K562 (cell line): ENCODE measurements around the gene KMO. TPM values are rescaled to one million over a fixed set of nuclear protein-coding genes. Genes with fewer than 3 reads are reported as not detected.

Source experiments
- ATAC-seq: fragments of 200-7000 bp; cut with Tn5 transposase; 3 replicates; pipeline ENCODE4 v1.9.1; 2020; ENCODE audit warnings: moderate library complexity
- BruUV-seq: library from RNA; stranded (reverse); fragments of 400-500 nt; replicated peaks from 2 replicates; lab custom pipeline; 2021; lab: Mats Ljungman, UMichigan
- CTCF ChIA-PET: fragments of 300-600 bp; formaldehyde crosslinking; extraction: SDS; loops from one replicate; lab custom pipeline; 2021; ENCODE audit warnings: low intra/inter-chr PET ratio; lab: Yijun Ruan, JAX
- POLR2A ChIA-PET: fragments of 300-600, 350-650 bp; sonication (Branson Sonifier 250); formaldehyde crosslinking; extraction: SDS; loops from one replicate; lab custom pipeline; 2021; ENCODE audit warnings: antibody characterized with exemption, inconsistent platforms; lab: Yijun Ruan, JAX
- DNase-seq, 4 experiments: peaks; one replicate each; pipeline versions ENCODE4 v3.0.0 to v3.0.0-alpha.2; 2011 to 2018; ENCODE audit warnings: low spot score in 3 of 4, mixed read lengths in 3 of 4; ENCODE audit errors: extremely low read depth in 1 of 4
- FAIRE-seq: peaks from 2 replicates; lab custom pipeline; 2011; peaks lifted over from hg19 to GRCh38; lab: Jason Lieb, UNC
- H2AFZ ChIP-seq: 2 replicates; pipeline ENCODE4 v1.6.0; 2011; ENCODE audit warnings: low read depth, low read length, control low read depth, inconsistent platforms
- H3K27ac ChIP-seq: fragments of 200-600 bp; 3 replicates; pipeline ENCODE4 v1.8.0; 2011; ENCODE audit warnings: low read depth, mild to moderate bottlenecking, control low read depth, inconsistent platforms, low read length, moderate library complexity, mixed read lengths; ENCODE audit errors: extremely low read depth
- H3K27me3 ChIP-seq, 2 experiments: fragments of 300-600 bp in 1 of 2; 2 replicates in 1 of 2; 3 replicates in 1 of 2; pipeline versions ENCODE4 v1.6.0 to v1.8.0; 2011; ENCODE audit warnings: inconsistent platforms in 2 of 2, low read length in 2 of 2, mild to moderate bottlenecking in 1 of 2, mixed read lengths in 1 of 2, moderate library complexity in 1 of 2; ENCODE audit not compliant: control insufficient read depth in 2 of 2, insufficient read depth in 2 of 2
- H3K36me3 ChIP-seq: fragments of 300-600 bp; 3 replicates; pipeline ENCODE4 v1.8.0; 2011; ENCODE audit warnings: mild to moderate bottlenecking, low read length, inconsistent platforms; ENCODE audit not compliant: control insufficient read depth, insufficient read depth
- H3K4me1 ChIP-seq, 2 experiments: fragments of 200-600 bp in 1 of 2; replicated peaks in 1 of 2; 2 replicates in 1 of 2; 3 replicates in 1 of 2; pipeline versions ENCODE4 v1.5.1 to v1.8.0; 2011; ENCODE audit warnings: inconsistent platforms in 2 of 2, low read length in 2 of 2, mild to moderate bottlenecking in 1 of 2, mixed read lengths in 1 of 2, moderate library complexity in 1 of 2; ENCODE audit not compliant: control insufficient read depth in 2 of 2, insufficient read depth in 2 of 2
- H3K4me2 ChIP-seq: 2 replicates; pipeline ENCODE4 v1.6.1; 2011; ENCODE audit warnings: low read length, control low read depth, inconsistent platforms, mixed read lengths; ENCODE audit not compliant: insufficient read depth
- H3K4me3 ChIP-seq: fragments of 200-600 bp; sonication (generic), shearing (Covaris generic); 2 replicates; pipeline ENCODE4 v1.5.1; 2016; ENCODE audit warnings: control low read depth, inconsistent platforms
- H3K79me2 ChIP-seq: fragments of 200-600 bp; 3 replicates; pipeline ENCODE4 v1.8.0; 2011; ENCODE audit warnings: low read length, inconsistent platforms; ENCODE audit not compliant: control insufficient read depth, insufficient read depth
- H3K9ac ChIP-seq, 2 experiments: 2 replicates each; pipeline versions ENCODE4 v1.6.0 to v1.6.1; 2011; ENCODE audit warnings: low read depth in 2 of 2, low read length in 2 of 2, control low read depth in 1 of 2, inconsistent platforms in 1 of 2, mild to moderate bottlenecking in 1 of 2, mixed read lengths in 1 of 2; ENCODE audit not compliant: insufficient read depth in 1 of 2
- H3K9me1 ChIP-seq: one replicate; pipeline ENCODE4 v1.6.0; 2011; ENCODE audit warnings: inconsistent platforms, mild to moderate bottlenecking, low read length, moderate library complexity; ENCODE audit not compliant: control insufficient read depth, insufficient read depth
- H3K9me3 ChIP-seq: replicated peaks from 2 replicates; pipeline ENCODE4 v1.5.1; 2011; ENCODE audit warnings: low read depth, low read length, inconsistent platforms; ENCODE audit not compliant: control insufficient read depth, insufficient read depth
- H4K20me1 ChIP-seq: replicated peaks from 2 replicates; pipeline ENCODE4 v1.6.1; 2011; ENCODE audit warnings: low read length, inconsistent platforms, mixed read lengths; ENCODE audit not compliant: control insufficient read depth, insufficient read depth
- CBX8 ChIP-seq: fragments of 200-600 bp; sonication (generic); IDR thresholded peaks from 2 replicates; pipeline ENCODE4 v1.6.1; 2012; ENCODE audit warnings: borderline replicate concordance, mixed run types, low read depth, mild to moderate bottlenecking, moderate library complexity, mixed read lengths, low read length, control low read depth, inconsistent platforms; ENCODE audit not compliant: poor library complexity, severe bottlenecking; ENCODE audit errors: extremely low read depth
- EP300 ChIP-seq: IDR thresholded peaks from 2 replicates; pipeline ENCODE4 v1.6.1; 2012; ENCODE audit warnings: low read length, improper control_type of control experiment
- GABPB2 ChIP-seq: fragments of 250-450 bp; sonication (Bioruptor Pico); conservative IDR thresholded peaks from 2 replicates; pipeline ENCODE4 v1.5.1; 2021; ENCODE audit warnings: mild to moderate bottlenecking
- HDAC6 ChIP-seq: IDR thresholded peaks from 2 replicates; pipeline ENCODE4 v1.6.1; 2012; ENCODE audit warnings: low read depth, mild to moderate bottlenecking, control low read depth, inconsistent platforms, low read length, moderate library complexity
- HLTF ChIP-seq: fragments of 450-650 bp; IDR thresholded peaks from 2 replicates; pipeline ENCODE4 v1.6.1; 2016
- NR1H2 ChIP-seq: sonication (generic); formaldehyde crosslinking; IDR thresholded peaks from 2 replicates; pipeline ENCODE4 v1.4.0; 2020; ENCODE audit warnings: mild to moderate bottlenecking, missing genetic modification reagents
- PHF8 ChIP-seq: fragments of 200-600 bp; sonication (generic); IDR thresholded peaks from 2 replicates; pipeline ENCODE4 v1.6.1; 2012; ENCODE audit warnings: mixed run types, mild to moderate bottlenecking, inconsistent platforms, low read length, moderate library complexity, borderline replicate concordance
- TRIM28 ChIP-seq: fragments of 450-650 bp; IDR thresholded peaks from 2 replicates; pipeline ENCODE4 v1.6.1; 2017
- ZNF174 ChIP-seq: fragments of 250-450 bp; sonication (Bioruptor Pico); IDR thresholded peaks from 2 replicates; pipeline ENCODE4 v1.4.0; 2020; ENCODE audit warnings: mild to moderate bottlenecking
- ZNF408 ChIP-seq: fragments of 250-450 bp; sonication (Bioruptor Pico); IDR thresholded peaks from 2 replicates; pipeline ENCODE4 v1.4.0; 2020; ENCODE audit warnings: low read depth, mild to moderate bottlenecking, moderate library complexity
- WGBS: fragments of 100-300 bp; shearing (Covaris generic); methylation state at CpG from one replicate; pipeline ENCODE4 v1.1.6; 2016; ENCODE audit warnings: low coverage, mixed read lengths; ENCODE audit not compliant: insufficient coverage; ENCODE audit errors: missing lambda C conversion rate; 5-methylcytosine and 5-hydroxymethylcytosine counted together
- in situ Hi-C: fragments of 300-500 bp; cut with MboI; formaldehyde crosslinking; loops from 4 replicates; pipeline ENCODE4 v1.15.0; 2018; ENCODE audit warnings: inconsistent platforms, mixed read lengths
- intact Hi-C: fragments of 100-400 bp; cut with micrococcal nuclease; formaldehyde crosslinking; loops from 2 replicates; pipeline ENCODE4 v1.14.2; 2022
- polyA plus RNA-seq, 8 experiments: library from polyadenylated mRNA; depleted of rRNA in 4 of 8; stranded (reverse) in 5 of 8; unstranded in 3 of 8; fragments of >200 nt; fragmentation: Nextera tagmentation in 2 of 8; fragmentation: Illumina TruSeq in 1 of 8; extraction: Ambion mirVana in 2 of 8; extraction: Trizol in 1 of 8; gene quantifications; 2 replicates each; pipeline versions ENCODE4 v1.2.1 to v1.2.3, GENCODE V29; 2011 to 2014; ENCODE audit warnings: inconsistent platforms in 1 of 8, missing spikeins in 1 of 8
- total RNA-seq, 7 experiments: library from RNA; depleted of rRNA in 6 of 7; stranded (reverse); fragments of >200 nt in 6 of 7; fragmentation: Illumina TruSeq in 2 of 7; extraction: Trizol in 2 of 7; gene quantifications; 2 replicates each; pipeline versions ENCODE4 v1.2.1 to v1.2.3, GENCODE V29; 2011 to 2021; ENCODE audit warnings: low replicate concordance in 1 of 7
- TF ChIP-seq, protein P1 (sequence below), 2 experiments: fragments of 450-650 bp in 1 of 2; sonication (generic) in 1 of 2; formaldehyde crosslinking in 1 of 2; IDR thresholded peaks; 2 replicates each; pipeline versions ENCODE4 v1.7.1 to v1.9.0; 2016 to 2022; ENCODE audit warnings: inconsistent platforms in 1 of 2, mild to moderate bottlenecking in 1 of 2, missing genetic modification reagents in 1 of 2
- TF ChIP-seq, protein P2 (sequence below): fragments of 450-650 bp; formaldehyde crosslinking; IDR thresholded peaks from 2 replicates; pipeline ENCODE4 v1.4.0; 2020; ENCODE audit warnings: mild to moderate bottlenecking, moderate library complexity

The KMO gene
- total and polyA plus RNA-seq, 9 of the 15 experiments (the other 6 are each of a cell fraction or from before 2014, with no cell fraction given): 0.01 to 0.11 (median 0.01) TPM; not detected in 6

DNA sequence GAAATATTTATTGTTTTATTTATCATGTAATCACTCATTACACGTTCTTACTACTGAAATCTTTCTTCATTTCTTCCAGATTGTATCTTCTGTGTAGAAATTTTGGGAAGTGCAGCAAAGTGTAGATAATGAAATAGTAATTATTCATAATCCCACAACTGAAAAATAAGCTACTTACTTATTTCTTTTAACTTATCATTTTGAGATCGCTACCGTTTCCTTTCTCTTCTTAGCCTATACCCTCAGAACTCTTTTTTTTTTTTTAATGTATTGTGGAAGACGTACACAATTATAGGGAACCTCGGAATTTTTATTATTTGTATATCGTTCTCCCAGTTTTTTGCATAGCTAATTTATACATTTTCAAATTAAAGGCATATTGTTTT is 12.1 kb upstream of the KMO start:
- CTCF ChIA-PET: no interaction called here
- H2AFZ ChIP-seq: peak overlapping the region; percentile 89
- peaks cover 43% of the 10 kb centered on the region for H3K79me2 ChIP-seq
- WGBS: 19% methylated on average over 6 of the region's 6 CpGs
- POLR2A ChIA-PET: interaction anchor here (0.5 to 2.1 kb wide), 8 partner anchors 9 to 345 kb away, joined by 3 to 9 read pairs (median 3); partner anchors contain the start of gene EXO1
- H3K4me3 ChIP-seq: peak overlapping the region; percentile 79
- H3K27ac ChIP-seq: peak overlapping the region; percentile 33; the same call in 1 of the 3 replicates
- no peaks in the 10 kb centered on the region for H4K20me1 ChIP-seq
- intact Hi-C loops (no loop called here), in situ Hi-C loops (loop anchor here (10.0 kb wide), 1 partner anchor 315 kb away; no protein-coding TSS in a partner anchor)
- DNase-seq: no peak
- no peaks in the 10 kb centered on the region for H3K9me1 ChIP-seq
- FAIRE-seq: no peak
- ATAC-seq: no peak
- TSS peak; percentile 93 for BruUV-seq
- peaks cover 18% of the 10 kb centered on the region for H3K36me3 ChIP-seq
- peaks cover 0 to 7% of the 10 kb centered on the region in 2 experiments; a peak in 3 of 5 replicates for H3K4me1 ChIP-seq
- H3K4me2 ChIP-seq: peak overlapping the region; percentile 38
- no peaks in the 10 kb centered on the region for H3K9me3 ChIP-seq
- H3K9ac ChIP-seq: peak overlapping the region in 1 of 2 experiments; percentile 63; a peak in 2 of 4 replicates
- H3K27me3 ChIP-seq: no peaks in the 10 kb centered on the region
- TF ChIP-seq CBX8: no peak
- TF ChIP-seq PHF8: no peak
- no peak for TF ChIP-seq ZNF174
- TF ChIP-seq GABPB2 (CRISPR knock-in tag): no peak
- TF ChIP-seq, protein P1, sequence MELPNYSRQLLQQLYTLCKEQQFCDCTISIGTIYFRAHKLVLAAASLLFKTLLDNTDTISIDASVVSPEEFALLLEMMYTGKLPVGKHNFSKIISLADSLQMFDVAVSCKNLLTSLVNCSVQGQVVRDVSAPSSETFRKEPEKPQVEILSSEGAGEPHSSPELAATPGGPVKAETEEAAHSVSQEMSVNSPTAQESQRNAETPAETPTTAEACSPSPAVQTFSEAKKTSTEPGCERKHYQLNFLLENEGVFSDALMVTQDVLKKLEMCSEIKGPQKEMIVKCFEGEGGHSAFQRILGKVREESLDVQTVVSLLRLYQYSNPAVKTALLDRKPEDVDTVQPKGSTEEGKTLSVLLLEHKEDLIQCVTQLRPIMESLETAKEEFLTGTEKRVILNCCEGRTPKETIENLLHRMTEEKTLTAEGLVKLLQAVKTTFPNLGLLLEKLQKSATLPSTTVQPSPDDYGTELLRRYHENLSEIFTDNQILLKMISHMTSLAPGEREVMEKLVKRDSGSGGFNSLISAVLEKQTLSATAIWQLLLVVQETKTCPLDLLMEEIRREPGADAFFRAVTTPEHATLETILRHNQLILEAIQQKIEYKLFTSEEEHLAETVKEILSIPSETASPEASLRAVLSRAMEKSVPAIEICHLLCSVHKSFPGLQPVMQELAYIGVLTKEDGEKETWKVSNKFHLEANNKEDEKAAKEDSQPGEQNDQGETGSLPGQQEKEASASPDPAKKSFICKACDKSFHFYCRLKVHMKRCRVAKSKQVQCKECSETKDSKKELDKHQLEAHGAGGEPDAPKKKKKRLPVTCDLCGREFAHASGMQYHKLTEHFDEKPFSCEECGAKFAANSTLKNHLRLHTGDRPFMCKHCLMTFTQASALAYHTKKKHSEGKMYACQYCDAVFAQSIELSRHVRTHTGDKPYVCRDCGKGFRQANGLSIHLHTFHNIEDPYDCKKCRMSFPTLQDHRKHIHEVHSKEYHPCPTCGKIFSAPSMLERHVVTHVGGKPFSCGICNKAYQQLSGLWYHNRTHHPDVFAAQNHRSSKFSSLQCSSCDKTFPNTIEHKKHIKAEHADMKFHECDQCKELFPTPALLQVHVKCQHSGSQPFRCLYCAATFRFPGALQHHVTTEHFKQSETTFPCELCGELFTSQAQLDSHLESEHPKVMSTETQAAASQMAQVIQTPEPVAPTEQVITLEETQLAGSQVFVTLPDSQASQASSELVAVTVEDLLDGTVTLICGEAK (IDR thresholded peaks at IDR 0.05): peak; percentile 52
- TF ChIP-seq, protein P1 (CRISPR knock-in tag; IDR thresholded peaks at IDR 0.05): no peak
- TF ChIP-seq EP300: 0 out of 2 replicates have a peak, but pooled peaks have one; percentile 5
- TF ChIP-seq TRIM28: 0 out of 2 replicates have a peak, but pooled peaks have one; percentile 19
- no peak for TF ChIP-seq ZNF408 (CRISPR knock-in tag)
- 0 out of 2 replicates have a peak, but pooled peaks have one; percentile 24 for TF ChIP-seq HLTF
- TF ChIP-seq, protein P2, sequence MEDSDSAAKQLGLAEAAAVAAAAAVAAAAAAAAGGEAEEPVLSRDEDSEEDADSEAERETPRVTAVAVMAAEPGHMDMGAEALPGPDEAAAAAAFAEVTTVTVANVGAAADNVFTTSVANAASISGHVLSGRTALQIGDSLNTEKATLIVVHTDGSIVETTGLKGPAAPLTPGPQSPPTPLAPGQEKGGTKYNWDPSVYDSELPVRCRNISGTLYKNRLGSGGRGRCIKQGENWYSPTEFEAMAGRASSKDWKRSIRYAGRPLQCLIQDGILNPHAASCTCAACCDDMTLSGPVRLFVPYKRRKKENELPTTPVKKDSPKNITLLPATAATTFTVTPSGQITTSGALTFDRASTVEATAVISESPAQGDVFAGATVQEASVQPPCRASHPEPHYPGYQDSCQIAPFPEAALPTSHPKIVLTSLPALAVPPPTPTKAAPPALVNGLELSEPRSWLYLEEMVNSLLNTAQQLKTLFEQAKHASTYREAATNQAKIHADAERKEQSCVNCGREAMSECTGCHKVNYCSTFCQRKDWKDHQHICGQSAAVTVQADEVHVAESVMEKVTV (CRISPR knock-in tag): no peak
- TF ChIP-seq HDAC6: no peak
- no peak for TF ChIP-seq NR1H2 (CRISPR knock-in tag)
